Ammon's horn (tissue), 1 donor: ENCODE measurements around the gene TFCP2.
"Not testable (repeated sequence)": the region's sequence is repeated elsewhere in the genome, so short reads cannot be mapped to it uniquely, and the experiment has no call there.

Source experiments
- DNase-seq: peaks from one replicate; pipeline ENCODE4 v3.0.0-alpha.2; 2016; ENCODE audit warnings: low spot score

Gene TFCP2

GRCh38 chr12:51080136-51080535 lies 92.8 kb downstream of the TFCP2 start:
- no peak for DNase-seq

GRCh38 chr12:51078866-51079265 lies 94.1 kb downstream of the TFCP2 start:
- not testable (repeated sequence) for DNase-seq

GRCh38 chr12:51078346-51078745 lies 94.6 kb downstream of the TFCP2 start:
- DNase-seq, result not testable (repeated sequence)

- peak; percentile 77 for DNase-seq
Observed at GRCh38 chr12:51077930-51078329, 95.0 kb downstream of the TFCP2 start.

GRCh38 chr12:51076236-51076930 lies 96.6 kb downstream of the TFCP2 start:
- DNase-seq, result no peak

- DNase-seq, result no peak
Observed at GRCh38 chr12:51075390-51075789, 97.5 kb downstream of the TFCP2 start.

- no peak for DNase-seq
Observed at GRCh38 chr12:51071663-51072062, 101.3 kb downstream of the TFCP2 start.

- no peak for DNase-seq
Observed at GRCh38 chr12:51070004-51070403, 102.9 kb downstream of the TFCP2 start.

GRCh38 chr12:51067771-51068170 lies 105.2 kb downstream of the TFCP2 start:
- DNase-seq, result no peak

- no peak for DNase-seq
Observed at GRCh38 chr12:51067229-51067628, 105.7 kb downstream of the TFCP2 start.

GRCh38 chr12:51065530-51065929 lies 107.4 kb downstream of the TFCP2 start:
- no peak for DNase-seq

GRCh38 chr12:51062631-51063397 lies 110.1 kb downstream of the TFCP2 start:
- no peak for DNase-seq

- no peak for DNase-seq
Observed at GRCh38 chr12:51059086-51059485, 113.8 kb downstream of the TFCP2 start.

GRCh38 chr12:51056242-51056641 lies 116.7 kb downstream of the TFCP2 start:
- no peak for DNase-seq

- no peak for DNase-seq
Observed at GRCh38 chr12:51055060-51055459, 117.9 kb downstream of the TFCP2 start.

- DNase-seq, result no peak
Observed at GRCh38 chr12:51051787-51052186, 121.1 kb downstream of the TFCP2 start.

- no peak for DNase-seq
Observed at GRCh38 chr12:51049525-51049924, 123.4 kb downstream of the TFCP2 start.

GRCh38 chr12:51048661-51049251 lies 124.2 kb downstream of the TFCP2 start:
- no peak for DNase-seq

GRCh38 chr12:51047655-51048540 lies 125.0 kb downstream of the TFCP2 start, which contains the start of gene LETMD1:
Gene LETMD1, plus strand, starts transcription at chr12:51048327. Its CDS starts 30 bp downstream, at chr12:51048357.
- peak; percentile 99 for DNase-seq
